Neural cell (in vitro differentiated cells): ENCODE results near the gene WNT16.

Experiments used
- CTCF ChIP-seq: fragments of 450-650 bp; IDR thresholded peaks from 2 replicates; pipeline ENCODE4 v1.5.1; 2014; ENCODE audit warnings: antibody characterized with exemption, mild to moderate bottlenecking, moderate library complexity; ENCODE audit not compliant: poor library complexity, severe bottlenecking
- EP300 ChIP-seq: fragments of 450-650 bp; conservative IDR thresholded peaks from 2 replicates; pipeline ENCODE4 v1.6.1; 2014; ENCODE audit warnings: antibody characterized with exemption, mild to moderate bottlenecking, moderate library complexity; ENCODE audit not compliant: poor library complexity, severe bottlenecking
- EZH2 ChIP-seq: fragments of 200-600, 300-800 bp; shearing (Covaris generic), sonication (generic); IDR thresholded peaks from 2 replicates; pipeline ENCODE4 v1.6.1; 2014; ENCODE audit warnings: antibody characterized with exemption, low read length, borderline replicate concordance, mild to moderate bottlenecking; ENCODE audit not compliant: insufficient read depth, poor library complexity, severe bottlenecking
- MXI1 ChIP-seq: fragments of 450-650 bp; conservative IDR thresholded peaks from 2 replicates; pipeline ENCODE4 v1.6.1; 2014; ENCODE audit warnings: antibody characterized with exemption, mild to moderate bottlenecking; ENCODE audit not compliant: poor library complexity, severe bottlenecking
- POLR2AphosphoS5 ChIP-seq: IDR thresholded peaks from 2 replicates; pipeline ENCODE4 v1.6.1; 2012
- RAD21 ChIP-seq: fragments of 450-650 bp; conservative IDR thresholded peaks from 2 replicates; pipeline ENCODE4 v1.6.1; 2014; ENCODE audit warnings: antibody characterized with exemption, mild to moderate bottlenecking, moderate library complexity
- REST ChIP-seq: IDR thresholded peaks from 2 replicates; pipeline ENCODE4 v1.6.1; 2012; ENCODE audit warnings: borderline replicate concordance
- SMC3 ChIP-seq: fragments of 450-650 bp; conservative IDR thresholded peaks from 2 replicates; pipeline ENCODE4 v1.6.1; 2014; ENCODE audit warnings: antibody characterized with exemption, mild to moderate bottlenecking, moderate library complexity; ENCODE audit not compliant: poor library complexity
- TAF1 ChIP-seq: IDR thresholded peaks from 2 replicates; pipeline ENCODE4 v1.6.1; 2012; ENCODE audit warnings: low read depth

- TF ChIP-seq CTCF (no peak), POLR2AphosphoS5 (no peak), RAD21 (no peak), EZH2 (no peak), EP300 (no peak), SMC3 (no peak), REST (no peak), MXI1 (no peak), TAF1 (no peak)
These were observed 2.8 kb downstream of the WNT16 start for GRCh38 chr7:121331574-121331973.
